Vagina (tissue), 2 donors: ENCODE results near the gene BRD7. TPM values are rescaled to one million over a fixed set of nuclear protein-coding genes. Genes with fewer than 3 reads are reported as not detected.

Experiments used
- DNase-seq, 2 donors: peaks; one replicate each; pipeline ENCODE4 v3.0.0-alpha.2; 2017; ENCODE audit errors: extremely low spot score in 2 of 2
- H3K27ac ChIP-seq: fragments of 200-600 bp; sonication (generic); one replicate; pipeline ENCODE4 v1.5.1; 2019
- H3K27me3 ChIP-seq: fragments of 200-600 bp; sonication (generic); one replicate; pipeline ENCODE4 v1.5.1; 2019
- H3K36me3 ChIP-seq, 2 donors: fragments of 200-600 bp; sonication (generic); one replicate each; pipeline ENCODE4 v1.5.1; 2017 to 2019
- H3K4me1 ChIP-seq: fragments of 200-600 bp; sonication (generic); one replicate; pipeline ENCODE4 v1.5.1; 2019
- H3K4me3 ChIP-seq, 2 donors: fragments of 200-600 bp; sonication (generic); 1 replicate in 1 of 2; 2 replicates in 1 of 2; pipeline ENCODE4 v1.5.1; 2016 to 2019
- H3K9me3 ChIP-seq: fragments of 200-600 bp; sonication (generic); one replicate; pipeline ENCODE4 v1.5.1; 2019
- POLR2A ChIP-seq, 2 donors: fragments of 450-650 bp; IDR thresholded peaks; one replicate each; pipeline ENCODE4 v1.6.1; 2017; ENCODE audit warnings: antibody characterized with exemption in 2 of 2, mild to moderate bottlenecking in 2 of 2, moderate library complexity in 2 of 2
- POLR2AphosphoS5 ChIP-seq, 2 donors: sonication (generic); formaldehyde crosslinking; IDR thresholded peaks; one replicate each; pipeline ENCODE4 v1.9.0; 2017; ENCODE audit warnings: antibody characterized with exemption in 2 of 2, mild to moderate bottlenecking in 2 of 2, low read depth in 1 of 2; ENCODE audit not compliant: insufficient read depth in 1 of 2
- intact Hi-C: fragments of 100-400 bp; cut with DNase I; formaldehyde crosslinking; loops from one replicate; pipeline ENCODE4 v1.15.1; 2023
- total RNA-seq: library from RNA; depleted of rRNA; stranded (reverse); fragments of >200 nt; gene quantifications from one replicate; pipeline ENCODE4 v1.2.3, GENCODE V29; 2016
- TF ChIP-seq, protein P1 (sequence below), 3 experiments: fragments of 450-650 bp in 2 of 3; fragments of 200-600 bp in 1 of 3; sonication (generic) in 1 of 3; IDR thresholded peaks; one replicate each; pipeline ENCODE4 v1.5.1; 2017 to 2019; ENCODE audit warnings: antibody characterized with exemption in 3 of 3, mild to moderate bottlenecking in 2 of 3, moderate library complexity in 2 of 3

BRD7 gene
- total RNA-seq, 1 donor from 2014 or later: 49.6 TPM

DNA sequence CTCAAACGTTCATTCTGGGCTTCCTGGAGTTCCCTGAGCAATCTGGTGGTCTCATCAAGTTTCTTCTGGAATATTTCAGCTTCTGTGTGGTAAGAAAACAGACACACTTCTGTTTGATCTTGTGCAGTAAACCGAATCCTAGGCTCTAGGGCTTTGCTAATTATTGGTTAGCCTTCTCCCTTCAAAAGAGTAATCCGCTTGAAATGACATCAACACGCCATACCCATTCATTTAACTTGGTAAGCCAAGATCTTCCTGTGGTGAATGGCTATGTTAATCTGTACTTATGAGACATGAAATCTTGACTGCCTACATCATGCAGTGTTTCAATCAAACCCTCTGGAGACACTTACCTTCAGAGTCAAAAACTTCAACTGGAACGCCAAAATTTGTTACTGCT lies 48.5 kb downstream of the BRD7 start:
- TF ChIP-seq POLR2AphosphoS5 (IDR thresholded peaks at IDR 0.05; ENCODE audit: insufficient read depth in 1 of 2, low read depth in 1 of 2) (no peak), POLR2A (IDR thresholded peaks at IDR 0.05) (no peak)
- TF ChIP-seq, protein P1, sequence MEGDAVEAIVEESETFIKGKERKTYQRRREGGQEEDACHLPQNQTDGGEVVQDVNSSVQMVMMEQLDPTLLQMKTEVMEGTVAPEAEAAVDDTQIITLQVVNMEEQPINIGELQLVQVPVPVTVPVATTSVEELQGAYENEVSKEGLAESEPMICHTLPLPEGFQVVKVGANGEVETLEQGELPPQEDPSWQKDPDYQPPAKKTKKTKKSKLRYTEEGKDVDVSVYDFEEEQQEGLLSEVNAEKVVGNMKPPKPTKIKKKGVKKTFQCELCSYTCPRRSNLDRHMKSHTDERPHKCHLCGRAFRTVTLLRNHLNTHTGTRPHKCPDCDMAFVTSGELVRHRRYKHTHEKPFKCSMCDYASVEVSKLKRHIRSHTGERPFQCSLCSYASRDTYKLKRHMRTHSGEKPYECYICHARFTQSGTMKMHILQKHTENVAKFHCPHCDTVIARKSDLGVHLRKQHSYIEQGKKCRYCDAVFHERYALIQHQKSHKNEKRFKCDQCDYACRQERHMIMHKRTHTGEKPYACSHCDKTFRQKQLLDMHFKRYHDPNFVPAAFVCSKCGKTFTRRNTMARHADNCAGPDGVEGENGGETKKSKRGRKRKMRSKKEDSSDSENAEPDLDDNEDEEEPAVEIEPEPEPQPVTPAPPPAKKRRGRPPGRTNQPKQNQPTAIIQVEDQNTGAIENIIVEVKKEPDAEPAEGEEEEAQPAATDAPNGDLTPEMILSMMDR (IDR thresholded peaks at IDR 0.05): no peak
- DNase-seq: no peak
- no peaks in the 10 kb centered on the region for H3K9me3 ChIP-seq
- H3K27me3 ChIP-seq: no peaks in the 10 kb centered on the region
- intact Hi-C loops: no loop called here
- H3K4me1 ChIP-seq: peaks cover 9% of the 10 kb centered on the region
- no peak overlapping the region for H3K4me3 ChIP-seq
- peaks cover 0 to 68% of the 10 kb centered on the region in 2 donors for H3K36me3 ChIP-seq
- no peak overlapping the region for H3K27ac ChIP-seq

DNA sequence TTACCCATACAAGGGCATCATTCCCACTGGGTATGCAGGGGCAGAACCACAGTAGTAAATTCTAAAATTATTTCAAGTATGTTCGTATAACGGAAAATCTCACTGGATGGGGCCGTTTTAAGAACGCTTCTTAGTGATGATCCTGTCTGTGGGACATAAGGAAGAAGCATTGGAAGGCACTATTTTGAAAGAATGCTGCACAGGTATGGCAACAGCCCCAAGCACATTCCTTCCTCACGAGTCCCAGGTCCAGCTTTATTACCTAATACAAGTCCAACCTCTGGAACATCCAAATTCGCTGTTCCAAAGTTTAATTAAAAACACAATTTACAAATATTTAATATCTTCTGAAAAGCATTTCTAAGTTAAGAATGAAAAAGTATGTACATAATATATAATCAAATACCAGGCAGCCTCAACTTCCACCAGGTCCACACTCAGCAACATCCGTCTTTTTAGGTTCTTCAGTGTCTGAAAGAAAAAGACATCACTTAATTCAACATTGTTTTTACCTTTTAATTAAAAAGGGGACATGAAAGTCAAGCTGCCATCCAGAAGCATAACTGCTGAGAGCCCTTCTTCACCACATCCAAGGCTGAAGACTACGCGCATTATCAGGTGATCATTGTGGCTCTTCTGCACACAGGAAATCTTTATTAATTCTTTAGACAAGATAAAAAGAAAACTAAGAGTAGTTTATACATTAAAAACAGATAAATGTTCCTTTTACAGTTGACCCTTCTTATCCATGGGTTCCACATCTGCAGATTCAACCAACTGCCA lies 49.8 kb downstream of the BRD7 start:
- Histone ChIP-seq H3K4me3 (no peak overlapping the region), H3K27ac (no peak overlapping the region), H3K27me3 (no peaks in the 10 kb centered on the region), H3K36me3 (peaks cover 0 to 62% of the 10 kb centered on the region in 2 donors), H3K4me1 (peaks cover 5% of the 10 kb centered on the region), H3K9me3 (no peaks in the 10 kb centered on the region)
- TF ChIP-seq, protein P1 (IDR thresholded peaks at IDR 0.05): no peak
- TF ChIP-seq POLR2AphosphoS5 (IDR thresholded peaks at IDR 0.05; ENCODE audit: insufficient read depth in 1 of 2, low read depth in 1 of 2) (no peak), POLR2A (IDR thresholded peaks at IDR 0.05) (no peak)
- DNase-seq: no peak
- intact Hi-C loops: no loop called here

DNA sequence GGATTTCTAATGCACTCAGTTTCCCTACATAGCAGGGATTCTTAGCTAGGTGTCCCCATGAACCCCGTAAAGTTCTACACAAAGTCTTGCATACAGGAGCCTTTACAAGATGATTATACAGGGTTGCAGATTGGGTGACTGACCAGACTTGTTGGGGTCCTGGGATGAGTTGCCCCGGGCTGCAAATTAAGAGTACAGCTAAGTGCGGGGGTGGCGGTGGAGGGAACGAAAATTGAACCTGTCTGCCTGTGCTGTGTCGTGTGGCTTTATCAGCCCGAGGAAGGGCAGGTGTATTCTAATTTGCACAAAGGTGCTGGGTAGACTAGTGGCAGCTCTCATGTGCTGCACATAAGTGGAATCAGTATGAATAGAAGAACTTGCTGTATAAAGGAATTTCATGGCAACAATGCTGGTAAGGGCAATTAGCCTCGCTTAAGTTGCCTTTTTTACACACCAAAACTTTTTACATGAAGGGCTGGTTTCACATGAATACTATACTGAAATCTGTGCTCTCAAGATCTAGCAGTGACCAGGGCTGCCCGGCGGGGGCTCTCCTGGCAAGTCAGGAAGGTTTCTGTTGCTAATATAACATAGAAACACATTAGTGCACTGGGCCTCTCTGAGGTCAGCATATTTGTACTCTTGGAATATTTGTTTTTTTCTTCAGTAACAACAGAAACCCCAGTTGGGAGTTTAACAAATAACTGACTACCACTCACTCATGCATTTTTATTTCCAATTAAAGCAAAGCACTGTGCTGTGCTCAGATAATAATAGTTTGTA lies 51.7 kb downstream of the BRD7 start:
- intact Hi-C loops: no loop called here

DNA sequence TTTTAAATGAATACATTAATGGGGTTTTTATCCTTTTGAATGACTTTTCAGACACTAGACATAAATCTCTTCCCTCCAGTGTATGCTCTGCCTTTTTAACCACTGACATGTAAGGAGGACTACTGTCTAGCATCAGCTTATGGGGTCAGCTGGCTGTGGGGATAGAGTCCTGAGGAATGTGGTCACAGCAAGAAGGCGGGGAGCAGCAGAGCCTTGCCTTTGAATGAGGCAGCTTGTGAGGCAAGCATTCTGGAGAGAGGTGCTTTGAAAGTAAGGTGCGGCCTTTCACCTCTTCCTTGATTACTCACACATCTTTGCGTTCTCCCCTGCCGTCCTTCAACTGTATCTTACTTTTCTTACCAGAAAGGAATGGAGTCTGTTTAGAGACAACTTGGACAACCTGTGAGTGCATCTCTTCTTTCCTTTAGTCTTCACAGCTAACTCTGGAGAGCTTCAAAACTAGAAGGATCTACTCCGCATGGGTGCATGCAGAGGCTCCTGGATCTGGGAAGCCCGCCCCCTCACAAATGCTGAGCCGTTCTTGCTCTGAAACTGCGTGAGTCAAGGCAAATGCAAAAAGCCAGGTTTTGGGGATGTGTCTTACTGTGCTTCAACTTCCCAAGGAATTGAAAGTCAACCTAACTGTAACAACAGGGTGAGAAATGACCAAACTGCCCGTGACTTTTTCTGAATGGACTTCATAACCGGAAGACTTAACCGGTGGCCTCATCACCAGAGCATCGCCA lies 52.5 kb downstream of the BRD7 start:
- H3K4me3 ChIP-seq: no peak overlapping the region
- H3K27me3 ChIP-seq: no peaks in the 10 kb centered on the region
- intact Hi-C loops: no loop called here
- H3K36me3 ChIP-seq: peaks cover 0 to 79% of the 10 kb centered on the region in 2 donors
- H3K4me1 ChIP-seq: no peaks in the 10 kb centered on the region
- no peaks in the 10 kb centered on the region for H3K9me3 ChIP-seq
- TF ChIP-seq POLR2AphosphoS5 (IDR thresholded peaks at IDR 0.05; ENCODE audit: insufficient read depth in 1 of 2, low read depth in 1 of 2): no peak
- H3K27ac ChIP-seq: no peak overlapping the region
- DNase-seq: no peak

More for the DNA sequence above, 51.7 kb downstream of the BRD7 start:
- Histone ChIP-seq H3K9me3 (no peaks in the 10 kb centered on the region), H3K36me3 (peaks cover 0 to 79% of the 10 kb centered on the region in 2 donors), H3K4me3 (no peak overlapping the region), H3K27ac (no peak overlapping the region), H3K27me3 (no peaks in the 10 kb centered on the region), H3K4me1 (no peaks in the 10 kb centered on the region)
- TF ChIP-seq POLR2A (IDR thresholded peaks at IDR 0.05) (no peak), POLR2AphosphoS5 (IDR thresholded peaks at IDR 0.05; ENCODE audit: insufficient read depth in 1 of 2, low read depth in 1 of 2) (no peak)
- TF ChIP-seq, protein P1 (IDR thresholded peaks at IDR 0.05): no peak
- no peak for DNase-seq

DNA sequence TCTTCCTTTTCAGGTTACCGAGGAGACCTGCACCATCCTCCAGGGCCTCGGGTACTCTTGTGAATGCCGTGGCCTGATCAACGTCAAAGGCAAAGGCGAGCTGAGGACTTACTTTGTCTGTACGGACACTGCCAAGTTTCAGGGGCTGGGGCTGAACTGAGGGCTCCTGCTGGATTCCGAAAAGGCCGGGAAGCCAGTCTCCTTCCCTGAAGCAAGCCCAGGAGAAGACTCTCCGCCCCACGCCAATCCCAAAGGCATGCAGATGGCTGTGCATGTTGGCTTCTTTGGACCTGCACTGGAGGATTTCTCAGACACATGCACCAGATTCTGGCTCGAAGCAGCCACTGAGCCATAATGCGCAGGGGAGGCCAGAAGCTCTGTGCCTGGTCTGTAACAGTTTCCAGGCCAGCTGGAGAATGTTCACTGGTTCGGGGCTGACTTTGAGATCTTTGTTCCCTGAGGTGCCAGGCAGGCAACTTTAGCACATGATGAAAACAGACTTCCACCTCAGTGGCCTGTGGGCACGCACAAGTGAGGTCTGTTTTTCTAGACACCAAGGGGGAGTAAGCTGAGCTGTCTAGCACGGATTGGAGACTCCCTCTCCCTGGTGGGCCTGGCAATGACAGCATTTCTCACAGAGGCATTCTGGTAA lies 53.3 kb downstream of the BRD7 start:
- peak in 1 of 2 donors; percentile 83 for DNase-seq
- H3K27me3 ChIP-seq: no peaks in the 10 kb centered on the region
- no peaks in the 10 kb centered on the region for H3K9me3 ChIP-seq
- H3K4me1 ChIP-seq: no peaks in the 10 kb centered on the region
- no peak overlapping the region for H3K4me3 ChIP-seq
- H3K27ac ChIP-seq: no peak overlapping the region
- peaks cover 0 to 73% of the 10 kb centered on the region in 2 donors for H3K36me3 ChIP-seq
- no peak for TF ChIP-seq POLR2AphosphoS5 (IDR thresholded peaks at IDR 0.05; ENCODE audit: insufficient read depth in 1 of 2, low read depth in 1 of 2)
- intact Hi-C loops: no loop called here
